Body of pancreas (tissue), 4 donors: ENCODE measurements around the gene PTPRF. TPM values are rescaled to one million over a fixed set of nuclear protein-coding genes. Genes with fewer than 3 reads are reported as not detected.

Experiments used
- ATAC-seq: fragments of 150-250 bp; one replicate; pipeline ENCODE4 v1.9.1; 2016
- DNase-seq, 4 donors: peaks; one replicate each; pipeline ENCODE4 v3.0.0-alpha.2; 2019
- H3K27ac ChIP-seq, 4 donors: fragments of 200-600 bp; sonication (generic); 1 replicate in 3 of 4; 2 replicates in 1 of 4; pipeline versions ENCODE4 v1.5.1 to v1.6.1; 2016 to 2019; ENCODE audit warnings: mild to moderate bottlenecking in 1 of 4, mixed read lengths in 1 of 4, moderate library complexity in 1 of 4
- H3K27me3 ChIP-seq, 2 donors: fragments of 200-600 bp; sonication (generic); one replicate each; pipeline ENCODE4 v1.6.0; 2016; ENCODE audit warnings: mild to moderate bottlenecking in 1 of 2
- H3K36me3 ChIP-seq, 2 donors: fragments of 200-600 bp; sonication (generic); replicated peaks in 1 of 2; 2 replicates each; pipeline ENCODE4 v1.5.1; 2016; ENCODE audit warnings: low read depth in 2 of 2; ENCODE audit not compliant: insufficient read depth in 1 of 2
- H3K4me1 ChIP-seq: fragments of 200-600 bp; sonication (generic); one replicate; pipeline ENCODE4 v1.6.0; 2016
- H3K4me3 ChIP-seq, 2 donors: fragments of 200-600 bp; sonication (generic); 1 replicate in 1 of 2; 2 replicates in 1 of 2; pipeline ENCODE4 v1.5.1; 2016 to 2019
- H3K9me3 ChIP-seq, 3 donors: fragments of 200-600 bp; sonication (generic); 1 replicate in 2 of 3; 2 replicates in 1 of 3; pipeline ENCODE4 v1.5.1; 2016
- CTCF ChIP-seq, 7 experiments: fragments of 450-650 bp in 4 of 7; fragments of 200-600 bp in 3 of 7; sonication (generic) in 3 of 7; IDR thresholded peaks; one replicate each; pipeline ENCODE4 v1.5.1; 2016 to 2019; ENCODE audit warnings: antibody characterized with exemption in 7 of 7
- POLR2A ChIP-seq, 3 donors: fragments of 450-650 bp; IDR thresholded peaks; one replicate each; pipeline ENCODE4 v1.6.1; 2016; ENCODE audit warnings: antibody characterized with exemption in 3 of 3, mild to moderate bottlenecking in 2 of 3
- WGBS, 2 donors: methylation state at CpG; one replicate each; pipeline ENCODE4 v1.1.5; 2017; 5-methylcytosine and 5-hydroxymethylcytosine counted together
- intact Hi-C: fragments of 100-400 bp; cut with DNase I; formaldehyde crosslinking; loops from one replicate; pipeline ENCODE4 v1.15.1; 2023
- total RNA-seq, 2 donors: library from RNA; depleted of rRNA; stranded (reverse); fragments of >200 nt; gene quantifications; one replicate each; pipeline ENCODE4 v1.1.0, GENCODE V29; 2016

PTPRF gene
- total RNA-seq, 2 donors from 2014 or later = 81.7 to 89.0 TPM

- Histone ChIP-seq H3K9me3 (no peaks in the 10 kb centered on the region), H3K4me1 (no peaks in the 10 kb centered on the region), H3K27me3 (no peaks in the 10 kb centered on the region), H3K4me3 (no peak overlapping the region), H3K36me3 (peaks cover 10 to 54% of the 10 kb centered on the region in 2 donors), H3K27ac (no peak overlapping the region)
- no peak for DNase-seq
- intact Hi-C loops = no loop called here
- 92 to 93% methylated on average over 14 of the region's 14 CpGs for WGBS, 2 donors
- TF ChIP-seq CTCF (IDR thresholded peaks at IDR 0.05) (no peak), POLR2A (IDR thresholded peaks at IDR 0.05) (no peak)
- no peak for ATAC-seq
Observed at GRCh38 chr1:43659212-43660166, 128.8 kb downstream of the PTPRF start.

- Histone ChIP-seq H3K27me3 (no peaks in the 10 kb centered on the region), H3K4me1 (no peaks in the 10 kb centered on the region), H3K36me3 (peaks cover 10 to 52% of the 10 kb centered on the region in 2 donors), H3K4me3 (no peak overlapping the region), H3K9me3 (no peaks in the 10 kb centered on the region), H3K27ac (no peak overlapping the region)
- TF ChIP-seq POLR2A (IDR thresholded peaks at IDR 0.05) (no peak), CTCF (IDR thresholded peaks at IDR 0.05) (no peak)
- intact Hi-C loops = no loop called here
- 83 to 88% methylated on average over 4 of the region's 4 CpGs for WGBS, 2 donors
- ATAC-seq (no peak), DNase-seq (no peak)
Observed at GRCh38 chr1:43660355-43660754, 129.7 kb downstream of the PTPRF start.

DNA sequence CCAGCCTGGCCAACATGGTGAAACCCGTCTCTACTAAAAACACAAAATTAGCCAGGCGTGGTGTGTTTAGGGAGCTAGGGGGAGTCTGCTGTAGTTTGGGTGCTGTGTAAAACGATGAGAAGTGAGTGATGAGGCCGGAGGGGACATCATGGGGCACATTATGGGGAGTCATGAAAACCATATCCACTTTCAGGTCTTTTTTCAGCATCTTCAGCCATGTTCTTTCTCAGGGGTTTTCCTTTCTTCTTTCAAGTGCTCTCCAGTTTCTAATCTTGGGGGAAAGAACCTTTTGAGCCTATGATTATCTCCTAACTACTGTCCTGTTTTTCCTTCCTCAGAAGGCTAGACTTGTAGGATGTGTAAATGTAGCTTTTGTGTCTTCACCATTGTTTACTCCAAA, 133.7 kb downstream of the PTPRF start:
- no peaks in the 10 kb centered on the region for H3K9me3 ChIP-seq
- no peaks in the 10 kb centered on the region for H3K4me1 ChIP-seq
- WGBS, 2 donors = 80 to 84% methylated on average over 4 of the region's 4 CpGs
- no peak for DNase-seq
- peaks cover 27 to 59% of the 10 kb centered on the region in 2 donors for H3K36me3 ChIP-seq
- no peak for ATAC-seq
- intact Hi-C loops = no loop called here
- no peak for TF ChIP-seq CTCF (IDR thresholded peaks at IDR 0.05)
- TF ChIP-seq POLR2A (IDR thresholded peaks at IDR 0.05) = no peak
- no peak overlapping the region for H3K27ac ChIP-seq
- no peak overlapping the region for H3K4me3 ChIP-seq
- H3K27me3 ChIP-seq = no peaks in the 10 kb centered on the region

DNA sequence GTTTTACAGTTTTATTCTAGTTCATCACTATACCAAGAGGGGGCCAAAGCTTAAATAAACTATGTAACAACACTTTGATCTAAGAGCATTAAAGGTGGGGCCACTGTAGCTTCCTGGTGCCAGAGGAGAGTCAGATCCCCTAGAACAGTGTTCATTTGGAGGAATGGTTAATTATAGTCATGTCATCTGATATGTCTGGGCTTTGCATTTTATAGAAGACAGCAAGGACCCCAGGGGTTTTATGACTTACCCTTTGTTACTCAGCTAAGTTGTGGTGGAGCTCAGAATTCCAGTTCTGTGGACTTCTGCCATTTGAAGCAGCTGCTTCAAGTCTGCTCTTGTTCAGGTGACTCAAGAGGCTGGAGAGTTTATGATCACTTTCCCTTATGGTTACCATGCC, 135.9 kb downstream of the PTPRF start:
- H3K27ac ChIP-seq = no peak overlapping the region
- H3K4me3 ChIP-seq = no peak overlapping the region
- H3K27me3 ChIP-seq = no peaks in the 10 kb centered on the region
- H3K4me1 ChIP-seq = no peaks in the 10 kb centered on the region
- ATAC-seq (no peak), DNase-seq (no peak)
- intact Hi-C loops = no loop called here
- peaks cover 27 to 61% of the 10 kb centered on the region in 2 donors for H3K36me3 ChIP-seq
- no peaks in the 10 kb centered on the region for H3K9me3 ChIP-seq
- TF ChIP-seq CTCF (IDR thresholded peaks at IDR 0.05) (no peak), POLR2A (IDR thresholded peaks at IDR 0.05) (no peak)

DNA sequence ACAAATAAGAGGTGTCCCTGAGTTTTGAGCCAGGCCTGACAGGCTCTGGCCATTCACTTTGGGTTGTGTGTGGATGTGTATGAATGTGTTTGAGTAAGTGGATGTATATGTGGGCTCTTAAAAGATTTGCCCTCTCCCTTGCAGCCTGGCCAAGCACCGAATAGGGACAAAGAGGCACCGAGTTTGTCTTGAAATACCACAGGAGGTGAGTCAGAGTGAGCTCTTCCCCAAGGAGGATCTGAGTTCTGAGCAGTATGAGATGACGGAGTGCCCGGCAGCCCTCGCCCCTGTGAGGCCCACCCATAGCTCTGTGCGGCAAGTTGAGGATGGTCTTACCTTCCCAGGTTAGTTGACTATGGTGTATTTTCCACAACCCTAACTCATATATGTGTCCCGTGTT, 138.3 kb downstream of the PTPRF start:
- intact Hi-C loops = no loop called here

More for the DNA sequence above, 138.3 kb downstream of the PTPRF start:
- ATAC-seq (no peak), DNase-seq (no peak)
- Histone ChIP-seq H3K4me3 (no peak overlapping the region), H3K4me1 (no peaks in the 10 kb centered on the region), H3K27me3 (no peaks in the 10 kb centered on the region), H3K27ac (no peak overlapping the region), H3K36me3 (peaks cover 17 to 57% of the 10 kb centered on the region in 2 donors), H3K9me3 (no peaks in the 10 kb centered on the region)
- 95 to 96% methylated on average over 5 to 7 of the region's 7 CpGs for WGBS, 2 donors
- TF ChIP-seq CTCF (IDR thresholded peaks at IDR 0.05) (no peak), POLR2A (IDR thresholded peaks at IDR 0.05) (no peak)
